HEK293T (cell line): Measurements from ENCODE around the gene ATP10A.

Experiments used
- FOXA1 ChIP-seq: fragments of 450-650 bp; IDR thresholded peaks from 2 replicates; pipeline ENCODE4 v1.6.1; 2016; ENCODE audit warnings: mild to moderate bottlenecking
- FOXM1 ChIP-seq: fragments of 450-650 bp; IDR thresholded peaks from 2 replicates; pipeline ENCODE4 v1.6.1; 2017; ENCODE audit warnings: mild to moderate bottlenecking, borderline replicate concordance
- L3MBTL2 ChIP-seq: fragments of 450-650 bp; conservative IDR thresholded peaks from 2 replicates; pipeline ENCODE4 v1.6.1; 2016; ENCODE audit warnings: mild to moderate bottlenecking
- SP1 ChIP-seq: fragments of 450-650 bp; IDR thresholded peaks from 2 replicates; pipeline ENCODE4 v1.6.1; 2017
- TARDBP ChIP-seq: fragments of 450-650 bp; IDR thresholded peaks from 2 replicates; pipeline ENCODE4 v1.6.1; 2016
- ZNF384 ChIP-seq: fragments of 450-650 bp; IDR thresholded peaks from 2 replicates; pipeline ENCODE4 v1.6.1; 2016
- TF ChIP-seq, protein P1 (sequence below): fragments of 450-650 bp; IDR thresholded peaks from 2 replicates; pipeline ENCODE4 v1.6.1; 2016

DNA sequence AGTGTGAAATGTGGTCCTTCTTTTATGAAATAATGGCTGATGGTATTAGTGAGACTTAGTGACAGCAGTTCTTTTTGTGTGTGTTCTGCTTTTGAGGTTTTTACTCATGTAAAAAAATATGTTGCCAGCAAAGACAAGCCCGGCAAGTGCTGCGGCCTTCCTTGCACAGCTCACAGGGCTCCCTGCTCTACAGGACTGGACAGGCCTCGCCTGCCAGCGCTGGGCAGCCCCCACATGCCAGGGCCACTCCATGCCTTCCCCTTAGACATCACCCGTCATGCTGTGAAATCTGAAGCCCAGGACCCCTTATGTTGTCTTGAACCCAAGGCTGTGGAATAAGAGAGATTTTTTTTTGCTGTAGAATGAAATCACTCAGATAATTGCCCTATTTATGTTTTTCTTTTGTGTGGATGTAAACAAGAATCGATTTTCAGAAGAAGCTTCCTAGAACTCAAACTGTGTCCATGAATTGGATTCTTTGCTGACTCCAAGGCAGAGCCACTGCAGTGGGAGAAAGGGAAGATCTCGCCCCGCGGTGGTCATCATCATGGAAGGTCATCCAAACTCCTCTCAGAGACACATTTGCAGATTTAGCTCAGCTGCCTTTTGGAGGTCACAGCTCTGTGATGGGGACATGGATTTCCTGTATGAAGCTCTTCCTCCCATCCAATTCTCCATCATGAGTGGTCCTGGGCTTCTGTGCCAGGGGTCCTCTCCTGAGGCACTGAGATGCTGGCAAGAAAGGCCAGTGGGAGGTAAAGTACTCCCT lies 150.8 kb downstream of the ATP10A start:
- TF ChIP-seq FOXM1 (no peak), L3MBTL2 (no peak), FOXA1 (no peak), TARDBP (no peak), SP1 (no peak), ZNF384 (no peak)
- TF ChIP-seq, protein P1, sequence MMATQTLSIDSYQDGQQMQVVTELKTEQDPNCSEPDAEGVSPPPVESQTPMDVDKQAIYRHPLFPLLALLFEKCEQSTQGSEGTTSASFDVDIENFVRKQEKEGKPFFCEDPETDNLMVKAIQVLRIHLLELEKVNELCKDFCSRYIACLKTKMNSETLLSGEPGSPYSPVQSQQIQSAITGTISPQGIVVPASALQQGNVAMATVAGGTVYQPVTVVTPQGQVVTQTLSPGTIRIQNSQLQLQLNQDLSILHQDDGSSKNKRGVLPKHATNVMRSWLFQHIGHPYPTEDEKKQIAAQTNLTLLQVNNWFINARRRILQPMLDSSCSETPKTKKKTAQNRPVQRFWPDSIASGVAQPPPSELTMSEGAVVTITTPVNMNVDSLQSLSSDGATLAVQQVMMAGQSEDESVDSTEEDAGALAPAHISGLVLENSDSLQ: no peak
